ENCODE measurements around the gene KIAA1210.

The KIAA1210 gene

DNA sequence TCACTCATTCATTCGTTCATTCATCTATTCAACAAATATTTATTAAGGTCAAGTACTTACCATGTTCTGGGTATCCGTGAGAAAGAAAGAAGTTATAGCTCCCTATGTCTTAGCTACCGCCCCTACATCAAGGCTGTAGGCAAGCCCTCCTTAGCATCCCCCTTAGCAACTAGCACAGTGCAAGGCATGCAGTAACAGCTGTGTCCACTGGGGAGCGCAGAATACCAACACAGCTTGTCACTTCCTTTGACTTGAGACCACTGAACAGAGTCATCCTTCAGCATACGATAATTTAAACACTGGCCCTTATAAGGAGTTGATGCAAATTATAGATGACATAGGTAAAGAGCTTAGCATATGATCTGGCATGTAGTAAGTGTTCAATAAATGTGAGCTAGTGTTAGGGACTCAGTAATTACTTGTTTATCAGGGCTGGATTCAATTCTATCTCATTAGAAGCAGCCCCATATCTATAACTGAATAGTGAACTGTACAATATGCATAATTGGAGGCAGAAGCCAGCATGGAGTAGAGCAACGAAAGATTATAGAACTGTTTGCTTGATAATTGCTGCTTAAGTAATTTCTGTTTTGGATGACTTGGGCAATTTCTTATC lies 8.7 kb downstream of the KIAA1210 start:
- Histone ChIP-seq H4K20me1 (ENCODE audit: control insufficient read depth, insufficient read depth, low read depth, low read length) (no peaks in the 10 kb centered on the region), H3K4me1 (ENCODE audit: control insufficient read depth, low read length) (no peaks in the 10 kb centered on the region), H3K4me2 (ENCODE audit: low read length) (no peak overlapping the region), H3K27me3 (ENCODE audit: control insufficient read depth, low read length) (no peaks in the 10 kb centered on the region), H3K36me3 (ENCODE audit: control insufficient read depth, low read length) (no peaks in the 10 kb centered on the region), H3K27ac (ENCODE audit: low read depth, low read length) (no peak overlapping the region), H3F3A (ENCODE audit: control insufficient read depth, insufficient read depth) (no peaks in the 10 kb centered on the region), H3K9me3 (ENCODE audit: control insufficient read depth, insufficient read depth, low read length) (no peaks in the 10 kb centered on the region), H3K4me3 (ENCODE audit: low read length) (no peak overlapping the region), H3K79me2 (ENCODE audit: control insufficient read depth, low read length) (no peaks in the 10 kb centered on the region), H3K9me2 (replicated peaks; ENCODE audit: control insufficient read depth, low read length) (no peaks in the 10 kb centered on the region)
- TF ChIP-seq, protein P1, sequence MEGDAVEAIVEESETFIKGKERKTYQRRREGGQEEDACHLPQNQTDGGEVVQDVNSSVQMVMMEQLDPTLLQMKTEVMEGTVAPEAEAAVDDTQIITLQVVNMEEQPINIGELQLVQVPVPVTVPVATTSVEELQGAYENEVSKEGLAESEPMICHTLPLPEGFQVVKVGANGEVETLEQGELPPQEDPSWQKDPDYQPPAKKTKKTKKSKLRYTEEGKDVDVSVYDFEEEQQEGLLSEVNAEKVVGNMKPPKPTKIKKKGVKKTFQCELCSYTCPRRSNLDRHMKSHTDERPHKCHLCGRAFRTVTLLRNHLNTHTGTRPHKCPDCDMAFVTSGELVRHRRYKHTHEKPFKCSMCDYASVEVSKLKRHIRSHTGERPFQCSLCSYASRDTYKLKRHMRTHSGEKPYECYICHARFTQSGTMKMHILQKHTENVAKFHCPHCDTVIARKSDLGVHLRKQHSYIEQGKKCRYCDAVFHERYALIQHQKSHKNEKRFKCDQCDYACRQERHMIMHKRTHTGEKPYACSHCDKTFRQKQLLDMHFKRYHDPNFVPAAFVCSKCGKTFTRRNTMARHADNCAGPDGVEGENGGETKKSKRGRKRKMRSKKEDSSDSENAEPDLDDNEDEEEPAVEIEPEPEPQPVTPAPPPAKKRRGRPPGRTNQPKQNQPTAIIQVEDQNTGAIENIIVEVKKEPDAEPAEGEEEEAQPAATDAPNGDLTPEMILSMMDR (IDR thresholded peaks at IDR 0.05; ENCODE audit: low read depth, low read length, poor library complexity, severe bottlenecking), result peak; percentile 57
- no peak for TF ChIP-seq EZH2phosphoT487 (IDR thresholded peaks at IDR 0.05; ENCODE audit: borderline replicate concordance, low read length)

DNA sequence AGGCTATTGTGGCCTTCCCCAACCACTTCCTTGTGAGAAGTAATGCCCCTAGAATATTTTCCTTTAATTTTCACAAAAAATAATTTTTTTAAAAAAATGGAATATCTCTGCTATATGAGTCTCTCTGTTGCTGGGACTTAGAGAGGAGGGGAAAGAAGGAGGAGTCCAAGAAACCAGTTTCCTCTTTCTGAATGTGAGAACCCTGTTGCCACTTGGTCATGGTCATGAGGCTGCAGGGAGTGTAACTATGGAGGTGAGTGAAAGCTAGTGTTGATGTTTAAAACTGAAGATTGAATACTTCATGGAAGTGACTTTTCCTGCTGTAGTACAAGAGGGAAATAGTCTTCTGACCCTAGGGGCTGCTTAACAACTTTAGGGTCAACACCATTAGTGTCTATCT lies 20.4 kb downstream of the KIAA1210 start:
- Histone ChIP-seq H3K9me2 (replicated peaks; ENCODE audit: control insufficient read depth, low read length) (no peaks in the 10 kb centered on the region), H4K20me1 (ENCODE audit: control insufficient read depth, insufficient read depth, low read depth, low read length) (no peaks in the 10 kb centered on the region), H3K36me3 (ENCODE audit: control insufficient read depth, low read length) (no peaks in the 10 kb centered on the region), H3K79me2 (ENCODE audit: control insufficient read depth, low read length) (no peaks in the 10 kb centered on the region), H3K9me3 (ENCODE audit: control insufficient read depth, insufficient read depth, low read length) (no peaks in the 10 kb centered on the region), H3K4me3 (ENCODE audit: low read length) (no peak overlapping the region), H3K27me3 (ENCODE audit: control insufficient read depth, low read length) (no peaks in the 10 kb centered on the region), H3K4me2 (ENCODE audit: low read length) (no peak overlapping the region), H3K27ac (ENCODE audit: low read depth, low read length) (no peak overlapping the region), H3F3A (ENCODE audit: control insufficient read depth, insufficient read depth) (no peaks in the 10 kb centered on the region), H3K4me1 (ENCODE audit: control insufficient read depth, low read length) (no peaks in the 10 kb centered on the region)
- no peak for TF ChIP-seq EZH2phosphoT487 (IDR thresholded peaks at IDR 0.05; ENCODE audit: borderline replicate concordance, low read length)
- TF ChIP-seq, protein P1 (IDR thresholded peaks at IDR 0.05; ENCODE audit: low read depth, low read length, poor library complexity, severe bottlenecking), result no peak

DNA sequence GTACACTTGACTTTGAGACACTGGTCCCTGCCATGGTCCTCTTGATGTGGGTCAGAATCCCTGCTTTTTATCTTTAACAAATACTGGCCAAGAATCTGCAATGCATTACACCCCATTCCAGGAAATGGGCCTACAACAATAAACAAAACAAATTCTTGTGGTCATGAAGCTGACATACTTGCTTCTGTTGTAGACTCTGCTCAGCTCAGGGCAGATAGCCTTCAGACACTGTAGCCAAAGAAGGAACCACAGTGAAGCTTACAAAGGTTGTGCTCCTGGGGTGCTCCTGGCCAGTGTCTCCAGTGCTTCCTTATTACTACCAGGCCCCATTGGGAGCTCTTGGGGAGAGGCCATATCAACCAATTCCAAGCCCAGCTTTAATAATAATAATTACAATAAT lies 21.8 kb downstream of the KIAA1210 start:
- no peaks in the 10 kb centered on the region for H3K9me3 ChIP-seq (ENCODE audit: control insufficient read depth, insufficient read depth, low read length)
- H3K4me2 ChIP-seq (ENCODE audit: low read length), result no peak overlapping the region
- no peaks in the 10 kb centered on the region for H3K27me3 ChIP-seq (ENCODE audit: control insufficient read depth, low read length)
- TF ChIP-seq, protein P1 (IDR thresholded peaks at IDR 0.05; ENCODE audit: low read depth, low read length, poor library complexity, severe bottlenecking), result no peak
- TF ChIP-seq EZH2phosphoT487 (IDR thresholded peaks at IDR 0.05; ENCODE audit: borderline replicate concordance, low read length), result no peak
- H3F3A ChIP-seq (ENCODE audit: control insufficient read depth, insufficient read depth), result no peaks in the 10 kb centered on the region
- no peak overlapping the region for H3K27ac ChIP-seq (ENCODE audit: low read depth, low read length)
- no peaks in the 10 kb centered on the region for H3K9me2 ChIP-seq (replicated peaks; ENCODE audit: control insufficient read depth, low read length)
- H3K4me3 ChIP-seq (ENCODE audit: low read length), result no peak overlapping the region
- no peaks in the 10 kb centered on the region for H4K20me1 ChIP-seq (ENCODE audit: control insufficient read depth, insufficient read depth, low read depth, low read length)
- no peaks in the 10 kb centered on the region for H3K79me2 ChIP-seq (ENCODE audit: control insufficient read depth, low read length)
- H3K4me1 ChIP-seq (ENCODE audit: control insufficient read depth, low read length), result no peaks in the 10 kb centered on the region
- H3K36me3 ChIP-seq (ENCODE audit: control insufficient read depth, low read length), result no peaks in the 10 kb centered on the region

Measured in DOHH2 (cell line).